Measurements from ENCODE around the gene MRGPRG. TPM values are rescaled to one million over a fixed set of nuclear protein-coding genes. Genes with fewer than 3 reads are reported as not detected.

MRGPRG gene
- total and polyA plus RNA-seq, 9 of the 15 experiments (the other 6 are each of a cell fraction or from before 2014, with no cell fraction given), result not detected

DNA sequence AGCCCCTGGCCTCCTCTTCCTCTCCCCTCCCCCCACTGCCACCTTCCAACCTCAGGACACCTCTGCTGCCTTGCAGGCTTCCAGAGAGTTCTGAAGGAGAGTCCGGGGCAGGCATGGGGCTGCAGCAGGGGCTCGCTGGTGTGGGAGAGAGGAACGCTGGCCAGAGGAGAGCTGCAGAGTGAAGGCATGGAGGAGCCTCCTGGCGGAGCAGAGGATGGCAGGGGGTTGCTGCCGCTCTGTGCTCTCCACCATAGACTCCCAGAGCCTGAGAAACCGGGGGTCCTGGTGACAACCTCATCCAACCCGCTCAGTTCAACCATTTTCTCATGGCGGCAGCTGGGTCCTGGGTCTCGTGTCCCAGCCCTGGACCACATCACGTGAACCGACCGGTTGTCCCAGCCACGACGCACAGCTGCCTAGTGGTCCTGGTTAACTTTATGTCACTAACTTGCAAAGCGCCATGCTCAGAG lies 17.5 kb downstream of the MRGPRG start:
- Histone ChIP-seq H3K4me1 (replicated peaks in 1 of 2; ENCODE audit: control insufficient read depth in 2 of 2, insufficient read depth in 2 of 2, low read length in 2 of 2) (peaks cover 0 to 49% of the 10 kb centered on the region in 2 experiments; a peak in 2 of 5 replicates), H3K9me3 (replicated peaks; ENCODE audit: control insufficient read depth, insufficient read depth, low read depth, low read length) (no peaks in the 10 kb centered on the region), H3K4me3 (no peak overlapping the region), H3K36me3 (ENCODE audit: control insufficient read depth, insufficient read depth, low read length) (no peaks in the 10 kb centered on the region), H3K9me1 (ENCODE audit: control insufficient read depth, insufficient read depth, low read length) (no peaks in the 10 kb centered on the region), H3K4me2 (ENCODE audit: insufficient read depth, low read length) (no peak overlapping the region), H3K9ac (ENCODE audit: insufficient read depth in 1 of 2, low read depth in 2 of 2, low read length in 2 of 2) (peak overlapping the region in 1 of 2 experiments; percentile 35; a peak in 1 of 4 replicates), H2AFZ (ENCODE audit: low read depth, low read length) (no peak overlapping the region), H3K79me2 (ENCODE audit: control insufficient read depth, insufficient read depth, low read length) (no peaks in the 10 kb centered on the region), H4K20me1 (replicated peaks; ENCODE audit: control insufficient read depth, insufficient read depth, low read length) (peaks cover 8% of the 10 kb centered on the region), H3K27me3 (ENCODE audit: control insufficient read depth in 2 of 2, insufficient read depth in 2 of 2, low read length in 2 of 2) (peaks cover 33 to 80% of the 10 kb centered on the region in 2 experiments; a peak in 4 of 5 replicates), H3K27ac (ENCODE audit: extremely low read depth, low read depth, low read length) (no peak overlapping the region)
- intact Hi-C loops (cut with micrococcal nuclease) (no loop called here), in situ Hi-C loops (cut with MboI) (no loop called here)
- 4% methylated on average over 13 of the region's 15 CpGs for WGBS (ENCODE audit: insufficient coverage, low coverage, missing lambda C conversion rate)
- ChIA-PET POLR2A (interaction anchor here (1.5 kb wide), 1 partner anchor 16 kb away, joined by 4 read pairs; no protein-coding TSS in a partner anchor), CTCF (ENCODE audit: low intra/inter-chr PET ratio) (no interaction called here)
- no TSS peak for BruUV-seq (replicated peaks)
- FAIRE-seq, result no peak
- peak; percentile 10; the same call in 1 of the 3 replicates for ATAC-seq
- DNase-seq (ENCODE audit: extremely low read depth in 1 of 4, low spot score in 3 of 4), result no peak
- no peak for TF ChIP-seq ZNF609 (CRISPR knock-in tag; IDR thresholded peaks at IDR 0.05; ENCODE audit: borderline replicate concordance)
- no peak for TF ChIP-seq IRF1 (CRISPR knock-in tag; IDR thresholded peaks at IDR 0.05; ENCODE audit: borderline replicate concordance)
- TF ChIP-seq RBM22 (IDR thresholded peaks at IDR 0.05; ENCODE audit: low read depth, low read length, poor library complexity, severe bottlenecking), result no peak
- TF ChIP-seq BRF1 (IDR thresholded peaks at IDR 0.05; ENCODE audit: borderline replicate concordance, extremely low read depth, insufficient read length), result no peak
- TF ChIP-seq ZNF146 (CRISPR knock-in tag; IDR thresholded peaks at IDR 0.05; ENCODE audit: unreplicated experiment), result no peak
- TF ChIP-seq, protein P1, sequence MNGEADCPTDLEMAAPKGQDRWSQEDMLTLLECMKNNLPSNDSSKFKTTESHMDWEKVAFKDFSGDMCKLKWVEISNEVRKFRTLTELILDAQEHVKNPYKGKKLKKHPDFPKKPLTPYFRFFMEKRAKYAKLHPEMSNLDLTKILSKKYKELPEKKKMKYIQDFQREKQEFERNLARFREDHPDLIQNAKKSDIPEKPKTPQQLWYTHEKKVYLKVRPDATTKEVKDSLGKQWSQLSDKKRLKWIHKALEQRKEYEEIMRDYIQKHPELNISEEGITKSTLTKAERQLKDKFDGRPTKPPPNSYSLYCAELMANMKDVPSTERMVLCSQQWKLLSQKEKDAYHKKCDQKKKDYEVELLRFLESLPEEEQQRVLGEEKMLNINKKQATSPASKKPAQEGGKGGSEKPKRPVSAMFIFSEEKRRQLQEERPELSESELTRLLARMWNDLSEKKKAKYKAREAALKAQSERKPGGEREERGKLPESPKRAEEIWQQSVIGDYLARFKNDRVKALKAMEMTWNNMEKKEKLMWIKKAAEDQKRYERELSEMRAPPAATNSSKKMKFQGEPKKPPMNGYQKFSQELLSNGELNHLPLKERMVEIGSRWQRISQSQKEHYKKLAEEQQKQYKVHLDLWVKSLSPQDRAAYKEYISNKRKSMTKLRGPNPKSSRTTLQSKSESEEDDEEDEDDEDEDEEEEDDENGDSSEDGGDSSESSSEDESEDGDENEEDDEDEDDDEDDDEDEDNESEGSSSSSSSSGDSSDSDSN (IDR thresholded peaks at IDR 0.05; ENCODE audit: borderline replicate concordance in 1 of 2, low read depth in 2 of 2, low read length in 2 of 2), result no peak
- TF ChIP-seq KDM5B (IDR thresholded peaks at IDR 0.05; ENCODE audit: insufficient replicate concordance, low read depth, low read length), result no peak
- TF ChIP-seq HDAC2 (IDR thresholded peaks at IDR 0.05), result no peak
- TF ChIP-seq ZNF778 (CRISPR knock-in tag; IDR thresholded peaks at IDR 0.05), result no peak
- TF ChIP-seq MCM2 (IDR thresholded peaks at IDR 0.05; ENCODE audit: low read depth), result no peak

Data from K562 (cell line).